ENCODE data around the gene CDK14.

Gene CDK14

DNA sequence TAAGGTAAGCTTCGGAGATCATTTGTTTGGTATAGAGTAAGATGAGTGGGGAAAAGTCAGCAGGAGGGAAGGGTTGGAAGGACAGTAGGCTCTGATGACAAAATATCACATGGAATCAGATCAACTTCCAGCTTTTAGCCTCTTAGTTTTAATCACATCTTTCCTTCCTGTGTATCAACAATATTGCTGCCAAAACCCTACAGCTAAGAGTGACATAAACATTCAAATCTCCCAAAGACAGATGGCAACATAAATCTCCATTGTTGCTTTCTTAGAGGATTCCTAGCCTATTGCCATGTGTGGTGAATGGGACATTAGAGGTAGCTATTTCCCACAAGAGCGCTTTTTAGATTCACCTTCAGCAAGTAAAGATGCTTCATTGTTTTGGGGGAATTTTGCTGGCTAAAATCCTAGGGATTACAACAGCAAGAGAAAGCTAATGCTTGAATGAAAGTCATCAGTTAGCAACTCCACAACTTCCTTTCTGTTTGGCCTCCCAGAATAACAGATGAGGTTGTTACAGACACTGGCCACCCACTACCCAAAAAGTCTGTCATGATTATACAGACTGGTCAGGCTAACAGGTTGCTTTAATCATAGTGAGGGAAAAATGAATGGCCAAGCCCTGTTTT lies 632.9 kb downstream of the CDK14 start:
- H3K4me3 ChIP-seq (ENCODE audit: low read depth in 1 of 2, low read length in 1 of 2) = no peak overlapping the region

DNA sequence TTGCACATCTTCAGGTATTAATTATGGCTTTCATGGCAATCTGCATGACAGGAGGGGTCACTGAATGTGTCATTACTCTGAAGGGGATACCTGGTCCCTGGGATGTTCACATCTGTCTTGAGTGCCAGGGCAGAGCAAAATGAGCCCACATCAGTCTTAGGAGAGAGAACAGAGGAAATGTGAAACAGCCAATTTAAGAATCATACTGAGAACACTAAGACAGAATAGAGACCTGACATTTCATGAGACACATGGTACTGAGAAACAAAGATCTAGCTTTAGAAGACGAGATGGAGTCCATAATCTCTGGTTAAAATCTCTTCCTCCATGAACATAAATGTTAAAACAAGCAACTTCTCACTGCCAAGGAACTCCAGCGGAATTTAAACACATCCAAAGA lies 634.0 kb downstream of the CDK14 start:
- Histone ChIP-seq H3K9me3 (no peaks in the 10 kb centered on the region), H3K4me3 (ENCODE audit: low read depth in 1 of 2, low read length in 1 of 2) (no peak overlapping the region), H3K27ac (no peak overlapping the region), H3K36me3 (no peaks in the 10 kb centered on the region), H3K4me1 (ENCODE audit: control insufficient read depth in 1 of 2, insufficient read depth in 1 of 2, low read depth in 1 of 2, low read length in 1 of 2) (no peaks in the 10 kb centered on the region), H3K27me3 (peaks cover 14% of the 10 kb centered on the region)
- TF ChIP-seq, protein P1, sequence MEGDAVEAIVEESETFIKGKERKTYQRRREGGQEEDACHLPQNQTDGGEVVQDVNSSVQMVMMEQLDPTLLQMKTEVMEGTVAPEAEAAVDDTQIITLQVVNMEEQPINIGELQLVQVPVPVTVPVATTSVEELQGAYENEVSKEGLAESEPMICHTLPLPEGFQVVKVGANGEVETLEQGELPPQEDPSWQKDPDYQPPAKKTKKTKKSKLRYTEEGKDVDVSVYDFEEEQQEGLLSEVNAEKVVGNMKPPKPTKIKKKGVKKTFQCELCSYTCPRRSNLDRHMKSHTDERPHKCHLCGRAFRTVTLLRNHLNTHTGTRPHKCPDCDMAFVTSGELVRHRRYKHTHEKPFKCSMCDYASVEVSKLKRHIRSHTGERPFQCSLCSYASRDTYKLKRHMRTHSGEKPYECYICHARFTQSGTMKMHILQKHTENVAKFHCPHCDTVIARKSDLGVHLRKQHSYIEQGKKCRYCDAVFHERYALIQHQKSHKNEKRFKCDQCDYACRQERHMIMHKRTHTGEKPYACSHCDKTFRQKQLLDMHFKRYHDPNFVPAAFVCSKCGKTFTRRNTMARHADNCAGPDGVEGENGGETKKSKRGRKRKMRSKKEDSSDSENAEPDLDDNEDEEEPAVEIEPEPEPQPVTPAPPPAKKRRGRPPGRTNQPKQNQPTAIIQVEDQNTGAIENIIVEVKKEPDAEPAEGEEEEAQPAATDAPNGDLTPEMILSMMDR (IDR thresholded peaks at IDR 0.05) = no peak

More for the DNA sequence above, 632.9 kb downstream of the CDK14 start:
- peaks cover 14% of the 10 kb centered on the region for H3K27me3 ChIP-seq
- no peaks in the 10 kb centered on the region for H3K9me3 ChIP-seq
- no peaks in the 10 kb centered on the region for H3K36me3 ChIP-seq
- TF ChIP-seq, protein P1 (IDR thresholded peaks at IDR 0.05) = no peak
- no peak overlapping the region for H3K27ac ChIP-seq
- H3K4me1 ChIP-seq (ENCODE audit: control insufficient read depth in 1 of 2, insufficient read depth in 1 of 2, low read depth in 1 of 2, low read length in 1 of 2) = no peaks in the 10 kb centered on the region

DNA sequence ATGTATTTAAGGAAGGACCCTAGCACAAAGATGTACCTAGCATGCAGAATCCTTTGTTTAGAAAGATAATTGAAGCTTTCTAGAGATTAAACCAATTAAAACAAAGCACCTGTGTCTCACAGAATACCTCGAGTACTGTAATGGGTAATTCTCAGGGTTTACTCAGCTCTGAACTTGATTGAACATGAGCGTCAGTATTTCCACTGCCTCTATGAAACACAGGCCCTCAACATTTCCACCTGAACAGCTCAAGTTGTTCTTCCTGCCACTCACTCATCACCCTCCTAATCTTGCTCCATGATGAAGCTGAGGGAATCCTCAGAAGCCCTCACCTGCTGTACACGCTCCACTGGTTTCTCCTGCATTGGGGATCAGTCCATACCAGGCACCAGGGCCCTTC lies 634.4 kb downstream of the CDK14 start:
- Histone ChIP-seq H3K27ac (no peak overlapping the region), H3K36me3 (no peaks in the 10 kb centered on the region), H3K27me3 (peaks cover 14% of the 10 kb centered on the region), H3K4me1 (ENCODE audit: control insufficient read depth in 1 of 2, insufficient read depth in 1 of 2, low read depth in 1 of 2, low read length in 1 of 2) (no peaks in the 10 kb centered on the region), H3K4me3 (ENCODE audit: low read depth in 1 of 2, low read length in 1 of 2) (no peak overlapping the region), H3K9me3 (no peaks in the 10 kb centered on the region)
- TF ChIP-seq, protein P1 (IDR thresholded peaks at IDR 0.05) = no peak

DNA sequence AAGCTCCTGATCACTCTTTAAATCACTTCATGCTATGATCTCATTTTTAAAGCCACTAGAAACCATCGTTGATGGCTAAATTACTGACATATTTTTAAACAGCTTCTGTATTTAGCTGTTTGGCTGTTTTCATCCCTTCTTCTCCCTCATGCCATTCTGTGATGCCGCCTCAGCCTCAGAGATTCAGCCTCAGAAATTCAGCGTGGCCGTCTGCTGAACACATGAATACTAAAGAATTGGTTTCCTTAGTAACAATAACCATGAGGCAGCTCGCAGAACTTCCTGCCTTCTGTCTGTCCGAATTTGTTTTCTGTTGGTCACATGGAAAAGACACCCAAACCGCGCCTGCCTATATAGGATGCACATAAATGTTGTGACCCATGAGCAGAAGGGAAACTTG lies 637.1 kb downstream of the CDK14 start:
- TF ChIP-seq, protein P1 (IDR thresholded peaks at IDR 0.05) = no peak
- H3K36me3 ChIP-seq = no peaks in the 10 kb centered on the region
- H3K27ac ChIP-seq = no peak overlapping the region

DNA sequence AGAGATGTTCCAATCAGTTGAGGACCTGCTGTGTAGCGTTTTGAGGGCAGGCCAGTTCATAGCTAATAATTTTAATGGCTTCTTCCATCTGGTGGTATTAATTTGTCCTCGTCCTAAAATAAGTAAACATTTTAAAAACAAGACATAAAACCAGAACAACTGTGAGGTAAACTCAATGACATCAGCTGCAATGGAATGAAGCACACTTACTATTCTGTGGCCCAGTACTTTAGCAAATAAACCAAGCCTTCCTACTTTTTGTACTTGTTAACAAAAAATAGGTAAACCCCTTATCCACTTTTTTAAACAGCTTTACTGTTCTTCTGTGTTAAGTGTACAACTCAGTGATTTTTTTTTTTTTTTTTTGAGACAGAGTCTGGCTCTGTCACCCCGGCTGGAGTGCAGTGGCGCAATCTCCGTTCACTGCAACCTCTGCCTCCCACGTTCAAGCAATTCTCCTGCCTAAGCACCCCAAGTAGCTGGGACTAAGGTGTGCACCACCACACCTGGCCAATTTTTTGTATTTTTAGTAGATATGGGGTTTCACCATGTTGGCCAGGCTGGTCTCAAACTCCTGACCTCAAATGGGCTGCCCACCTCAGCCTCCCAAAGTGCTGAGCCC lies 639.2 kb downstream of the CDK14 start:
- TF ChIP-seq, protein P1 (IDR thresholded peaks at IDR 0.05) = no peak
- Histone ChIP-seq H3K27ac (no peak overlapping the region), H3K4me3 (ENCODE audit: low read depth in 1 of 2, low read length in 1 of 2) (no peak overlapping the region), H3K36me3 (no peaks in the 10 kb centered on the region), H3K27me3 (peaks cover 15% of the 10 kb centered on the region), H3K4me1 (ENCODE audit: control insufficient read depth in 1 of 2, insufficient read depth in 1 of 2, low read depth in 1 of 2, low read length in 1 of 2) (no peaks in the 10 kb centered on the region), H3K9me3 (no peaks in the 10 kb centered on the region)

More for the DNA sequence above, 637.1 kb downstream of the CDK14 start:
- H3K4me3 ChIP-seq (ENCODE audit: low read depth in 1 of 2, low read length in 1 of 2) = no peak overlapping the region
- no peaks in the 10 kb centered on the region for H3K9me3 ChIP-seq
- peaks cover 15% of the 10 kb centered on the region for H3K27me3 ChIP-seq
- H3K4me1 ChIP-seq (ENCODE audit: control insufficient read depth in 1 of 2, insufficient read depth in 1 of 2, low read depth in 1 of 2, low read length in 1 of 2) = no peaks in the 10 kb centered on the region

Data from neutrophil (primary cell).